Endothelial cell of umbilical vein (primary cell): ENCODE measurements around the gene FAM43A.

Experiments
- CTCF ChIP-seq, 2 donors: IDR thresholded peaks; 1 replicate in 1 of 2; 2 replicates in 1 of 2; pipeline ENCODE4 v1.5.1; 2011; ENCODE audit warnings: low read length in 2 of 2, mild to moderate bottlenecking in 2 of 2, moderate library complexity in 2 of 2, control low read depth in 1 of 2, inconsistent platforms in 1 of 2, low read depth in 1 of 2; ENCODE audit not compliant: insufficient read depth in 1 of 2; ENCODE audit errors: extremely low read depth in 1 of 2
- JUN ChIP-seq: IDR thresholded peaks from 2 replicates; pipeline ENCODE4 v1.6.1; 2011; ENCODE audit warnings: borderline replicate concordance, low read depth; ENCODE audit not compliant: insufficient read length, insufficient read depth
- MAX ChIP-seq: IDR thresholded peaks from 2 replicates; pipeline ENCODE4 v1.6.1; 2011; ENCODE audit not compliant: insufficient read depth, insufficient read length
- MYC ChIP-seq: IDR thresholded peaks from one replicate; pipeline ENCODE4 v1.6.1; 2011; ENCODE audit warnings: mild to moderate bottlenecking, low read depth, low read length
- POLR2A ChIP-seq: IDR thresholded peaks from 2 replicates; pipeline ENCODE4 v1.6.1; 2012; ENCODE audit warnings: low read depth, mild to moderate bottlenecking, control low read depth, low read length
- POLR2AphosphoS5 ChIP-seq: IDR thresholded peaks from 2 replicates; pipeline ENCODE4 v1.6.1; 2012; ENCODE audit warnings: low read depth, mild to moderate bottlenecking, control low read depth, low read length, moderate library complexity; ENCODE audit not compliant: insufficient read depth

GRCh38 chr3:194680888-194681615 lies 4.6 kb upstream of the FAM43A start:
- TF ChIP-seq CTCF (IDR thresholded peaks at IDR 0.05; ENCODE audit: extremely low read depth in 1 of 2, insufficient read depth in 1 of 2, low read depth in 1 of 2, low read length in 2 of 2) (no peak), POLR2AphosphoS5 (no peak), POLR2A (no peak), JUN (no peak), MYC (no peak), MAX (no peak)
